Measurements from ENCODE around the gene PRRT1. TPM values are rescaled to one million over a fixed set of nuclear protein-coding genes. Genes with fewer than 3 reads are reported as not detected.
"Not testable (repeated sequence)": the region's sequence is repeated elsewhere in the genome, so short reads cannot be mapped to it uniquely, and the experiment has no call there.

The PRRT1 gene
- total RNA-seq, 1 experiment from 2014 or later = 1.9 TPM

GRCh38 chr6:32102255-32102654, 49.5 kb downstream of the PRRT1 start:
- Histone ChIP-seq H3K4ac (ENCODE audit: low read depth, low read length) (no peak overlapping the region), H3K14ac (ENCODE audit: insufficient read depth, low read length) (no peak overlapping the region)

GRCh38 chr6:32100251-32100650, 51.5 kb downstream of the PRRT1 start:
- H3K36me3 Mint-ChIP-seq (ENCODE audit: insufficient read depth in 1 of 3, low read depth in 3 of 3); H3K18ac ChIP-seq (ENCODE audit: insufficient read length, low read depth, low read length); H2BK120ac ChIP-seq (ENCODE audit: low read depth, low read length, poor library complexity, severe bottlenecking); DNase-seq; H3K4me3 Mint-ChIP-seq; H2AK5ac ChIP-seq (ENCODE audit: insufficient read length, low read length); H2BK15ac ChIP-seq (ENCODE audit: low read depth, low read length); H3K79me2 ChIP-seq (ENCODE audit: insufficient read depth, low read length); H2BK12ac ChIP-seq (ENCODE audit: insufficient read length, low read depth, low read length); H3K23me2 ChIP-seq (ENCODE audit: insufficient read length, low read depth, low read length, poor library complexity, severe bottlenecking); H3K9ac ChIP-seq (ENCODE audit: extremely low read depth, insufficient read length, low read length); H3K27ac Mint-ChIP-seq; H3K4me1 Mint-ChIP-seq; H3K79me1 ChIP-seq (ENCODE audit: insufficient read depth, low read depth, low read length, poor library complexity, severe bottlenecking); H3T11ph ChIP-seq (ENCODE audit: low read length); H4K91ac ChIP-seq (ENCODE audit: insufficient read length, low read depth, low read length); H3K14ac ChIP-seq (ENCODE audit: insufficient read depth, low read length); H3K4ac ChIP-seq (ENCODE audit: low read depth, low read length); H2BK5ac ChIP-seq (ENCODE audit: insufficient read length, low read length); H4K5ac ChIP-seq (ENCODE audit: insufficient read length, low read depth, low read length); H3K23ac ChIP-seq (ENCODE audit: insufficient read length, low read depth, low read length); H2AFZ ChIP-seq (ENCODE audit: low read length); H2BK20ac ChIP-seq (ENCODE audit: low read depth, low read length, poor library complexity, severe bottlenecking); H4K8ac ChIP-seq (replicated peaks; ENCODE audit: insufficient read length, low read depth, low read length); H3K27me3 ChIP-seq (ENCODE audit: insufficient read depth, low read length); H4K20me1 ChIP-seq (ENCODE audit: control insufficient read depth, insufficient read depth, insufficient read length); H3K4me2 ChIP-seq (ENCODE audit: insufficient read depth, insufficient read length, low read length); H3K9me3 Mint-ChIP-seq; H3K9me3 ChIP-seq (ENCODE audit: control insufficient read depth, low read depth, low read length); H3K27ac ChIP-seq (ENCODE audit: insufficient read length, low read depth, low read length); H3K56ac ChIP-seq (ENCODE audit: insufficient read length, low read depth, low read length); H3K4me1 ChIP-seq (ENCODE audit: insufficient read depth, low read length): not testable (repeated sequence)
- peaks cover 14% of the 10 kb centered on the region for H3K27me3 Mint-ChIP-seq (ENCODE audit: low read depth)
- no CpG with 5 or more reads among the region's 8 CpGs for WGBS (ENCODE audit: extremely low coverage, insufficient read length, low lambda C conversion rate)

More at GRCh38 chr6:32102255-32102654, 49.5 kb downstream of the PRRT1 start:
- Histone ChIP-seq H2AK5ac (ENCODE audit: insufficient read length, low read length) (no peak overlapping the region), H2BK120ac (ENCODE audit: low read depth, low read length, poor library complexity, severe bottlenecking) (no peak overlapping the region), H3K23me2 (ENCODE audit: insufficient read length, low read depth, low read length, poor library complexity, severe bottlenecking) (no peaks in the 10 kb centered on the region), H3K23ac (ENCODE audit: insufficient read length, low read depth, low read length) (no peak overlapping the region), H3K27ac (ENCODE audit: insufficient read length, low read depth, low read length) (no peak overlapping the region), H2BK12ac (ENCODE audit: insufficient read length, low read depth, low read length) (no peak overlapping the region), H3K79me1 (ENCODE audit: insufficient read depth, low read depth, low read length, poor library complexity, severe bottlenecking) (no peaks in the 10 kb centered on the region), H4K91ac (ENCODE audit: insufficient read length, low read depth, low read length) (no peak overlapping the region), H2BK5ac (ENCODE audit: insufficient read length, low read length) (no peak overlapping the region), H4K8ac (replicated peaks; ENCODE audit: insufficient read length, low read depth, low read length) (no peak overlapping the region), H3K27me3 (ENCODE audit: insufficient read depth, low read length) (no peaks in the 10 kb centered on the region; the same call in 1 of the 2 replicates), H3K4me2 (ENCODE audit: insufficient read depth, insufficient read length, low read length) (no peak overlapping the region), H2AFZ (ENCODE audit: low read length) (no peak overlapping the region), H2BK15ac (ENCODE audit: low read depth, low read length) (no peak overlapping the region), H3K4me1 (ENCODE audit: insufficient read depth, low read length) (no peaks in the 10 kb centered on the region), H4K20me1 (ENCODE audit: control insufficient read depth, insufficient read depth, insufficient read length) (no peaks in the 10 kb centered on the region), H3K18ac (ENCODE audit: insufficient read length, low read depth, low read length) (no peak overlapping the region), H2BK20ac (ENCODE audit: low read depth, low read length, poor library complexity, severe bottlenecking) (no peak overlapping the region), H4K5ac (ENCODE audit: insufficient read length, low read depth, low read length) (no peak overlapping the region), H3K56ac (ENCODE audit: insufficient read length, low read depth, low read length) (no peak overlapping the region), H3K79me2 (ENCODE audit: insufficient read depth, low read length) (no peaks in the 10 kb centered on the region), H3T11ph (ENCODE audit: low read length) (no peak overlapping the region), H3K9me3 (ENCODE audit: control insufficient read depth, low read depth, low read length) (no peaks in the 10 kb centered on the region), H3K9ac (ENCODE audit: extremely low read depth, insufficient read length, low read length) (no peak overlapping the region)
- Mint-ChIP-seq H3K36me3 (ENCODE audit: insufficient read depth in 1 of 3, low read depth in 3 of 3) (no peaks in the 10 kb centered on the region), H3K9me3 (no peaks in the 10 kb centered on the region; a peak in 1 of 5 replicates), H3K27me3 (ENCODE audit: low read depth) (peaks cover 30% of the 10 kb centered on the region), H3K4me3 (no peak overlapping the region), H3K4me1 (no peaks in the 10 kb centered on the region), H3K27ac (no peak overlapping the region)
- no peak for DNase-seq
- no CpG with 5 or more reads among the region's 3 CpGs for WGBS (ENCODE audit: extremely low coverage, insufficient read length, low lambda C conversion rate)
- no peak for TF ChIP-seq CTCF (conservative IDR thresholded peaks at IDR 0.05)

Measured in H9 (cell line).